HG02938 (cell line): ENCODE data around the gene LRIG1.

Experiments
- ATAC-seq: cut with Tn5 transposase; IDR thresholded peaks from one replicate; pipeline ENCODE4 v1.9.1; 2021; ENCODE audit warnings: mild to moderate bottlenecking, moderate library complexity; ENCODE audit not compliant: unreplicated experiment

Gene LRIG1

DNA sequence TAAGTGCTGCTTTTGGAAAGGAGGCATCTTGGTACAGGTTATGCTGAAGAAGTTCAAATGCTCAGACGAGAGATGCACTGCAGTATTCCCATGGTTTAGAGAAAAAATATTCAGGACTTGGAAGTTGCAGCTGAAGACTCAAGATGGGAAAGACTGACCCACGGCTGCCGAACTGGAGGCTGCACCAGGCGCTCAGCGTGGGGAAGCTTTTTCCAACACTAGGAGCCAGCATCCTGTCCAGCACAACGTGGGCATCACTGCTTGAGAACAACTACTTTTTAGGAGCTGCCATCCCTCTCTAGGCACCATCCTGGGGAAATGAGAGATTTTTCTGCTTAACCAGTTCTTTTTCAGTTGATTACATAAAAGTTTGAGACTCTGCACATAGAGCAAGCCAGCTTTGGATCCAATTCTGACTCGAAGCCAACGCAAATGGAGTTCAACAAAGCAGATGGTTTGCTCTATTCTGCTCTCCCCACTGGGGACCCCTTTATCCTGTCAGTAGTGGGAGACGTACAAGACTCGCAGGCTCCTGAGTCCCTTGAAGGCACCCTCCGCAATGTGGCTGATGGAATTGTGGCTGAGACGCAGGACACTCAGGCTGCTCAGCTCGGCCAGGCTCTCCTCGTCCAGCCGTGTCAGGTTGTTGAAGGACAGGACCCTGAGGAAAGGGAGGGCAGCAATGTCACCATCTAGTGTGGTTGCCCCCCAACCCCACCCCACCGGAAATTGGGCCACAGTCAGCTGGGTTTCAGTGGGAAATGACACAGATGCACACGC is 93.8 kb downstream of the LRIG1 start:
- no peak for ATAC-seq

DNA sequence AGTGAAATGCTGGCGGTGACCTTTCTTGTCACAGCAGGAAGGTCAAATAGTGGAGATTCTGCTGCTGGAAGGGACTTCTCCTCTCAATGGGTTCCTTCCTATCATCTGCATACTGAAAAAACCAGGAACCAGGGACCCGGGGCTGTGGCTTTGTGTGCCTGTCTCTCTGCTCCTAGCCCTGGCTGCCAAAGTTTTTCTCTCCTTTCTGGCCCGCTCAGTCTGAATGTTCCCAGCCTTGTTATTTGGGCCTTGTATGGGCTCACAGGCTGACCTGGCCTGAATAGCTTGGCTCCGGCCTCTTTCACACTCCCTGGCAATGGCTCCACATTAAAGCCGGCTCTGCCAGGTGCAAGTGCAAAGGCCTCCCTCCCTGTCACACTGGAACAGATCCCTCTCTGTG is 94.7 kb downstream of the LRIG1 start:
- no peak for ATAC-seq

DNA sequence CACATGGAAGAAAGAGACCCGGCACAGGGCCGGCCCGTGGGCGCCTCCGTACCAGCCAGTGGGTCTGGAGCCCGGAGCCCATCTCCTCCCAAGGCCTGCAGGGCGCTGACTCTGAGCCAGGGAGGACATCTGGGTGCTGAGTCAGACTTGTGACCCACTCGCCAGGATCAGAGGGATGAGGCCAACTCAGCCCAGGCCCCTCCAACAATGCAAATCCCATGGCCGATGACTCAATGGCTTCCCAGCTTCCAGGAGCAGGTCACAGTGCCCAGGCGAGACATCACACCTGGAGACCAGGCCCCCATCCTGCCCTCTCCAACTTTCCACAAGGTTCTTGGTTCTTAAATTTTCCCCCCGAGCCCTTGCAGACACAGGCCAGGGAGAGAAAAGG is 95.1 kb downstream of the LRIG1 start:
- ATAC-seq = no peak

DNA sequence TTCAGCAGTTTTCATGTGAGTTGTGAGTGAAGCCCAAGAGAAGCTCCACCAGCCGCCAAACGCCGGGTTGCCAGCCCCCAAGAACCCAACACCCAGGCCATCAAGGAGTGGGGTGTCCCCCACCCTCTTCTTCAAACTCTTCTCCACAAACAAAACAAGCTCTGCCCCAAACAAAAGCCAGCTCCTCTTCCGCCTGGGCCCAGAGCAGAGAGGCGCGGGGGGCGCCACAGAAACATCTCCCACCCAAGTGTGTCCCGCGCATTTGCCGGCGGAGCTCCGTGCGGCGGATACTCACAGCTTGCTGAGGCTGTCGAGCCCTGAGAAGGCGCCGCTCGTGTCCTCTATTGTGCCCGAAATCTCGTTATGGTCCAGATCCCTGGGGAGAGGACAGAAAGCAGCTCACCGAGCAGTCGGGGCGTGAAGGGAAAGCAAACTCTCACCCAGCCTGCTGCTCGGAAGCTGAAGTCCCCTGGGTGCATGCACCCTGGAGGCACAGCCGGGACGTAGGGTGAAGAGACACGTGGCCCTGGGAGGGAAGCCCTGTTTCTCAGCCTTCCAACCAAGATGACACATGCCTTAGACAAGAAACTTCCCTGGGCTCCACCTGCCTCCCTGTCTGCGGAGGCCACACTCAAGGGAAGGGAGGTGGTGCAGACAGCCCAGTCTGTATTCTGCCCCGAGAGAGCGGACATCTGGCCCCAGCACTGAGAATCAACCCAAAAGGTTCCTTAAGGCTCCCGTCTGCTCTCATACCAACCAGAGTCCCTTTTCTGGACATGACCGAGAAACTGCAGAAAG is 95.7 kb downstream of the LRIG1 start:
- ATAC-seq = no peak

DNA sequence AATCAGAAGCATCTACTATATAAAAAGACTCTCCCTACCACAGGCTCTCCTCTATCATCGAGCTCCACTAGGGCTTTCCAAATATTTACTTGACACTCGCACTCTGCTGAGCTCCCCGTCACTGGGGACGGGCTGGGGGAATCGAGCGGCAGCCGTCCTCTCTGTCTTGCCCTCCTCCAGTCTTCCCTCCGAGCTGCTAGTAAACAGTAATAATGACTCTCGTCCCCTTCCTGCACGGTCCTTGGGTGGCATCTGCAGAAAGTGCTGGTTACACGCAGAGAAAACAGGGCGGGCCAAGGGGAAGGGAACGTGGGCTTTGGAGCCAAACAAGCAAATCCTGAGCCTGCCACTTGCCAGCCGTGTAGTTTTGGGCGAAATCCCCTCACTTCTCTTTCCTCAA is 96.6 kb downstream of the LRIG1 start:
- no peak for ATAC-seq

DNA sequence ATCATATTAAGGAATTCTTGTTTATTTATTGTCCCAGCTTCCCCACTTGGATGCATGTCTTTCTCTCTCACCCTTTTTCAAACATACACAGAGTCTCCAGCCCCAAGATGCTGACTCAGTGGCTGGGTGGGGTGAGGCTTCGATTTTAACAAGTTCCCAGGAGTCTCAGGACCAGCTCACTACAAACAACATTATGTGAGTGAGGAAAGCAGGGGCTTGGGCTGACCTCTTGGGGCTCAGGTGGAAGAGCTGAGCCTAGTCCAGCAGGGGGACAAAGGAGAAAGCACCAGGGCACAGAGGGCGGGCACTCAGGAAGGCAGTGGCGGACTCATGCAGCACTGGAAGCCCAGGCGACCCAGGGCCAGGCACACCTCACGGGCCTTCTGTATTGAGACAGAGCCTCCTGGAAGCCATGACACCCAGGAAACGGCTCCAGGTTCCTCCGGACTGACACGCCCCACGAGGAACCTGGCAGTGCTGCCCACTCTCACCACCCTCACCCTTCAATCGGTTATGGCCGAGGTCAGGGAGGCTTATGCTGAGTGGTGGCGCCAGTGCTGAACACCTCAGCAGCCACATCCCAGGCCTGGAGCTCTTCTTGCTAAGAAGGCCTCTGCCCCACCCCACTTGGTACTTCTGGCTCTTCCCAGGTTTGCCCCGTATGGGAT is 97.4 kb downstream of the LRIG1 start:
- ATAC-seq = no peak

DNA sequence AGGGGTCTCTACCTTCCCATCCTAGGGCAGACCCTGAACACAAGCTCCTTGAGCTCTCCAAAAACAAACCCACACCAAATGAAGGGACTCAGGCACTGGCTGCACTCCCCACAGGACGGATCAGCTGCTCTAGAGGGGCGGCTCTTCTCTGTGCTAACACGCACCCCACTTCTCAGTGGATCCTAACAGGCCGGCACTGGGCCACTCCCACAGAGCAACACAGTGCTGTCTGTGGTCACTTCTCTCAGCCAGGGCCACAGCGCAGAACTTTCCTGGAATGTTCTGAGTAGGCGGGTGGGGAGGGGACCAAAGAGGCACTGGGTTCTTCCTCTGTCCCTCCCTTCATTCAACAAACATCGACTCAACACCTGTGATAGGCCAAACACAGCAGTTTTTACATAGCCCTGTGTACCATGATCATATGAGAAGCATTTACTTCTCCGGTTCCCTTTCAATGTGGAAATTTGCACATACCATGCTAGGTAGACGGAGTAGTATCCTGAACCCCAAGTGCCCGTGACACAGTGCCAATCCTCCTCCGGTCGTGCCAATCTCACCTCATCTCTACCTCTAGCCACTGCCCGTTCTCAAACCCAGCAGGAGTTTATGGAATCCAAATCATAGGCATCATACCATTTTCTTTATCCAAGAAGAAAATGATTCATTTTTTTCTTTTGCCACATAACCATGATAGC is 98.1 kb downstream of the LRIG1 start:
- ATAC-seq = no peak

DNA sequence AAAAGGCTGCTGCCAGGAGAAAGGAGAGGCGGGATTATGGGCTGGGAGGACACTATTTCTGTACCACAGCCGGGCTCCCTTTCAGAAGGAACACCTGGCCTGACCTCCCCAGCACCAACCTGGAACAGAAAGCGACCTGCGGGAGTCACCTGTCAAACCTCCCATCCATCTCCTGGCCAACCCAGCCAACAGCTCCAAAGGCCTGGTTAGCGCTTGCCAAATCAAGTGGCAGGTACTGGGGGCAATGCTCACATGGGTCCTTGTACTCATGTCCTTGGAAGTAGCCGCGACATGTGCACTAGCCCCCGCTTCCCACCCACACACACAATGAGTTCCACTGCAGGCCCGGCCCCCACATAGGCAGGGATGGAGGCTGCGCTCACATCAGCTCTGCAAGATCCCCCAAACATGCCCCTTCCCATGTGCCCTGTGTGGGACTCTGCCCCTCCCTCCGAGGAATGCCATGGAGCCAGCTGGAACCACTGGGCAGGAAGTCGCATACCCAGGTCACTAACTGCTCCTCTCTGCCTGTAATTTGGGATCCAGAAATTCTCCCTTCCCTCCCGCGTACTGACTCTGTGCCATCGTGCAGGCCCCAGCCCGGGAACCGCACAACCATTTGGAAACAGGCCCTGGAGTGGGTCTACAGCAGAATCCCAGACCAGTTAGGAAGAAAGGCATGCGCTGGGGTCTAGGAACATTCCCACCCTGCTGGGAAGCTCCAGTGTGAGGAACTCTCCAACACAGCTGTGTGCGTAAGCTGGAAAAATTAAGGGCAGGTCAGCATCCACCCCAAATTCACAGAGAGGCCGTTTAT is 98.9 kb downstream of the LRIG1 start:
- no peak for ATAC-seq

DNA sequence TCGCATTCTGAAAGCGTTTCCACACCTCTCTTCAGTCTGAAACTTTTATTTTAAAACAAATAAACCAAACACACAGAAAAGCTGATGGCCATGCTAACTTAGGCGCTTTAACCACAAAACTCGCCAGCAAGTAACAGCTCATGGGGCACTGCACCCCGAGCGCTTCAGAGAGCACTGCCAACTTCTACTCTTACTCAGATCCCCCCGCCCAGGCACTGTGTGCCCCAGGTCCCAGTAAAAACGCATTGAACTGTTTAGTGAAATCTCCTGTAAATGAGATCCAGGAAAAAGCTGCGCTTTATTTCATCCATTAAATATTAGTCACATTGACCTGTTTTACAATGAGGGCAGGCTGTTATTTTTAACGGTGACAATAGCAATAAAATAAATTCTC is 99.7 kb downstream of the LRIG1 start:
- no peak for ATAC-seq

DNA sequence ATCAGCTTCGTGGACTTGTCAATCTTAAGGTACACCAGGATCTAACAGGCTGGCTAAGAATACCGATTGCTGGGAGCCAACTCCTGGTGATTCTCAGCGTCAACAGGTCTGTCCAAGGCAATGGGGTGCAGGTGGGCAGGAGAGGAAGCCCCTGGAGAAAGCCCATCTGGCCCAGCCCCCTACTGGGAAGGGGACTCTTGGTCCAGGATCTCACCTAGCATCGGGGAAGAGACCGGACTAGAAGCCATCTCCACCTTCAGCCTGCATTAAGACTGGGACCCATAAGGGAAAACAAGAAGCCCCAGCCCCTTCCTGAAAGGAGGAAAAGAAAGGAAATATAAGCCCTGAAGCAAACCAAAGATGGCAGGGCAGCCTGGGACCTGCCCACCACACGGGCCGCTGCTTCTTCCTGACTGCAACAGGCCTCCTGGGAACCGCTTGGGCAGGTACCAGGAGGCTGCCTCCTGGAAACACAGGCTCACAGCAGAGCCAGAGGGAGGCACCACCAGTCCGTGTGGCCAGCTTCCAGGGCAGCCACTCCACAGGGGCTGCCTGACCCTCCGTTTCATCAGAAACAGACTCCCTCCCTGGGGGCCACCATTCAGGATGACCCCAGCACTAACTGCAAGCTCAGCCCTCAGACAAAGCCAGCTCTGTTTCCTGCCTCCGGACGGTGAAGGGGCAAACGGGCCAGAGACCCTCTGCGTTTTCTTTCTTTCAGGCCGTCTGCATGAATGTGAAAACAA is 100.2 kb downstream of the LRIG1 start:
- ATAC-seq = no peak

DNA sequence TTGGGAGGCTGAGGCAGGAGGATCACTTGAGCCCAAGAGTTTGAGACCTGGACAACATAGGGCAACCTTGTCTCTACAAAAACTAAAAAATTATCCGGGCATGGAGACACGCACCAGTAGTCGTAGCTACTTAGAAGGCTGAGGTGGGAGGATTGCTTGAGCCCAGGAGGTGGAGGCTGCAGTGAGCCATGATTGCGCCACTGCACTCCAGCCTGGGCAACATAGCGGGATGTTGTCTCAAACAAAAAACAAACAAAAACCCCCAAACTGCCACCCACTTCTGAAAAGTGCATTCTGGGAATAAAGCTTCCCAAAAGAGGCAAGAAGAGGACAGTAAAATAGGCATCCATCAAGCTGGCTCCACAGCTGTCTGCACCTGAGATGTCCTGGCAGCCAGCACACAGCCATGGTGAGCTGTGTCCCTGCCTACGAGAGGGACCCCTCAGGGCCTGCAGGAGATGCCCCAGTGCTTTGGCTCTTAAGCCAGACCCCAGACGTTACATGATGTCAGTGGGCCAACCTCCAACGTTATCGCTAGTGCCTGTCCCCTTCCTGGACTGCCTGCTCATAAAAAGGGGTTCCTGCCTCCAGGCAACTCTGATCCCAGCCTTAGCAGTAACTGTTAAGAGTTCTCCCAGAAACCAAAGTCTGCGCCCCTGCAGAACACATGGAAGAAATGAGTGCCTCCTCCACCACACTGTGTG is 101.1 kb downstream of the LRIG1 start:
- ATAC-seq = no peak

DNA sequence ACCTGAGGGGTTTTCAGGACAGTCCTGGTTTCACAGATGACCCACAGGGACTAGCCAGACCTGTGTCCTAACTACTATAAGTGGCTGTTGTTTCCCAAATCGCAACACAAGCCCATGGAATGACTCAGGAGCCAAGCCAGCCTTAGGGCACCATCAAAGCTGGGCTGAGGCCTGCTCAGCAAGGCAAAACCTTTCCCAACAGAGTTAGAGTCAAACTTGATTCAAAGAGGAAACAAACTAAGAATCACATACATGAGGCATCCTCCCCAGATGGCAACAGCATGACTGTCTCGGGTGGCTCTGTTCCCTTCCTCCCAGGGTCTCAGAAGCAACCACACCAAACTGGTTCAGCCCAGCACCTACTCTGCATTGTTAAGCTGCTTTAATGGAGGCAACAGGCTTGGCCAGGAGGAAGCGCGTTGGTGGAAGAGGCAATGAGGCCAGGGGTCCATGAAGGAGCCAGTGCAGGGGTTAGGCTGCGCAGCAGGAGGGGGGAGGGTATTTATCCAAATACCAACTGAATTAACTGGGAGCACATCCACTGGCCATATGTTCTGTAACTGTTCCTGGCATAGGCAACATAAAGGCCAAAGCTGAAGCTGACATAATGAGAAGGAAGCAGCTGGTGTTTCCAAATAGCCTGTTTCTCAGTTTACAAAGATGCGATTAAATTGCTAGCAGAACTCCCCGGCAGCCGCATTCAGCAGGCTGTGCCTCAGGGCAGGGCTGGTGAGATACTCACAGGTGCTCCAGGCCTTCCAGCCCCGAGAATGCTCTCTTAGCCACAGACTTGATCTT is 102.4 kb downstream of the LRIG1 start:
- ATAC-seq = no peak

DNA sequence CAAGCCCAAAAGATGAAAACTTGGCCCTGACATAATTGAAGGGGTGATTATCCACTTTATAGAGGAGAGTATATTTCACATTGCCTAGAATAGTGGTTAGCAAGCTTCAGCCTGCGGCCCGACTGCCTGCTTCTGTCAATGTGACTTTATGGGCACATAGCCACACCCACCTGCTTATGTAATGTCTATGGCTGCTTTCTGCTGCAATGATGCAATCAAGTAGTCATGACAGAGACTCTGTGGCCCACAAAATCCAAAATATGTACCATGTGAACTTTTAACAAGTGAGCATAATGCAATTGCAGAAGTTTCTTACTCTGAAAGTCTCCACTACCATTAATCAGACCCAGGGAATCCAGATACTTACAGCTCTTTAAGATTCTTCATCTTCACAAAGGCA is 103.1 kb downstream of the LRIG1 start:
- ATAC-seq = no peak

DNA sequence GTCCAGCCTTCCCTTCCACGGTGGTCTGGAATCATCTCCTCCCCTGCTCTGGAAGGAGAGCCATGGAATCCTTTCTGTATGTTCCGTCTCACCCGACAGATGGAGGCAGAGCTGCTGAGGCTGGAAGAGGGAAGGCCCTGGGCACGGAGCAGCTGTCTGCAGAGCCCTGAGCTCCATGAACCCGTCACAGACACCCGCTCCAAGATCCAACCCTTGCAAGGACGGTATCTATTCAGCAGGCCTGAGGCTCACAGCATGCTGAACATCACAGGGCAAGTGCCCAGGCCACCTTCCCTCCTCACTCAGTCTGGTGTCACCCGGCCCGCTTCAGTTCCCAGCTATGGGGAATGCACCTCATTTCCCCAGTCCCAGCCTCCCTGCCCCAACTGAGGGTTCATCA is 103.9 kb downstream of the LRIG1 start:
- no peak for ATAC-seq

DNA sequence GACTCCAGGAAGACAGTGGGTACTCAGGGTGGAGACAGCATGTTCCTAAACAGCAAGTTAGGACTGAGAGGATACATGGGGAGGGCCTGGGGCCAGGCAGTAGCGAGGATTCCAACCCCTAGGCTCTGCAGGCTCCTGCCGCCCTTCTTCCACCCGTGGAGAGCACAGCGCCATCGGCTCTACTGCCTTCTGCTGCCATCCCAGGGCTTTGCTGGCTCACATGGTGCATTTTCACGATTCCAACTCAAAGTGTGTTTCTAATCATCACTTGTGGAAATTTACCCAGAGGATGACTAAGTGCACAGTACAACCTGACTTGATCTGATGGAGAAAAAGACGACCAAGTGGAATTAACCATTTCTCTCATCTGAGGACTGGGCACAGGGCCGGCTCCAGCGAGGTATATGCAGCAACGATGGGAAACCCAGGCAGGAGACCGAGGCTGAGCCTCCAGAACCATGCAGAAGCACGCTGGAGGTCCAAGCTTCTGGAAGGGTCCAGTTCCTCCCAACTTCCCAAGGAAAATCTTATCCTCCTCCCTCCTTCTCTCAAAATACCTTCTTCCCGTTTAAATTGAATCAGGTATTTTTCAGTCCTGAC is 104.6 kb downstream of the LRIG1 start:
- ATAC-seq = no peak

DNA sequence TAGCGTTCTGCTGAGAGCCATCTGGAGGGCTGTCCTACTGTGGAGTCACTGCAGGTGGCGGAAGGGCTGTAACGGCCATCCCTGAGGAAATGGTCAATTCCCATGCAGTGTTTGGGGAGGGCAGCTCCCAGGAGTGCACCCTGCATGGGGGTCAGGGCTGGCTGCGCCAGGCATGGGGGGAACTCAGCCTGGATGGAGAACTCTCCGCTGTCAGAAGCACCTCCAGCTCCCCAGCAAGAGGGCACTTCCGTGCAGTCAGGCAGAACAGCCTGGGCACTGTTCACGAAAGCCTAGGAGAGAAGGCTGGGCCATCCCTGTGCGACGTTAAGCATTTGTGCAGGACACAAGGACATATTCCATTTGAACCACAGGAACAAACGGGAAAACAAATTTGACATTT is 105.2 kb downstream of the LRIG1 start:
- no peak for ATAC-seq

DNA sequence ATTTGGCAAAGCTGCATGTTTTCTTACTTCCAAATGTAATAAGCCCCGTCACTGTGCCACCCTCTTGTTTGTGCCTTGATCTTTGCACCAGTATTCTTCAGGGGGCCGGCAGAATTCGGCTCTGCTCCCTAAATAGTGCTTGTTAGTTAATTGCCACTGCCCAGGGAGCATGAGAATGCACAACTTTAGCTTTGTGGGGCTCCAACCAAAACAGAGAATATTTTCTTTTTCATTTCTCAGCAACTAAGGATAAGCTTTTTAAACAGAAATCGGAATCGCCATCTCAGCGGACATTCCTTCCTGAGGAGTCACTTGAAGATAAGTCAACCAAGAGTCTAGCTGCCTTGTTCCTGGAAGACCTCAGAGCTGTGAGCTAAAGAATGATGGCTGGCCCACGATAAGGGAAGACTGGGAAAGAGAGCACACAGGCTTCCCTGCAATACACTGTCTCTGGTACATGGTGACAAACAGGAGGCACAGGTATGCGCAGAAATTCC is 106.0 kb downstream of the LRIG1 start:
- ATAC-seq = no peak
